HepG2 (cell line): ENCODE data around the gene PDE2A.

Experiments used
- EZH2 ChIP-seq: conservative IDR thresholded peaks from 2 replicates; pipeline ENCODE4 v1.6.1; 2012; ENCODE audit warnings: mild to moderate bottlenecking, low read depth, low read length, moderate library complexity
- MAFK ChIP-seq, 2 experiments: IDR thresholded peaks in 1 of 2; conservative IDR thresholded peaks in 1 of 2; 2 replicates each; pipeline ENCODE4 v1.6.1; 2011; ENCODE audit warnings: improper control_type of control experiment in 2 of 2, low read length in 2 of 2
- POLR2A ChIP-seq, 2 experiments: IDR thresholded peaks; 2 replicates each; pipeline ENCODE4 v1.6.1; 2011; ENCODE audit warnings: low read depth in 2 of 2, low read length in 2 of 2, mild to moderate bottlenecking in 1 of 2, moderate library complexity in 1 of 2; ENCODE audit not compliant: insufficient read depth in 1 of 2
- ZFP90 ChIP-seq: sonication (generic); formaldehyde crosslinking; IDR thresholded peaks from 2 replicates; pipeline ENCODE4 v1.8.0; 2022; ENCODE audit warnings: missing genetic modification reagents, mild to moderate bottlenecking, inconsistent platforms, borderline replicate concordance
- TF ChIP-seq, protein P1 (sequence below): sonication (generic); formaldehyde crosslinking; IDR thresholded peaks from 2 replicates; pipeline ENCODE4 v1.5.0; 2020; ENCODE audit warnings: mild to moderate bottlenecking, missing genetic modification reagents, moderate library complexity
- TF ChIP-seq, protein P2 (sequence below): sonication (generic); formaldehyde crosslinking; IDR thresholded peaks from 2 replicates; pipeline ENCODE4 v1.4.0; 2020; ENCODE audit warnings: missing genetic modification reagents

DNA sequence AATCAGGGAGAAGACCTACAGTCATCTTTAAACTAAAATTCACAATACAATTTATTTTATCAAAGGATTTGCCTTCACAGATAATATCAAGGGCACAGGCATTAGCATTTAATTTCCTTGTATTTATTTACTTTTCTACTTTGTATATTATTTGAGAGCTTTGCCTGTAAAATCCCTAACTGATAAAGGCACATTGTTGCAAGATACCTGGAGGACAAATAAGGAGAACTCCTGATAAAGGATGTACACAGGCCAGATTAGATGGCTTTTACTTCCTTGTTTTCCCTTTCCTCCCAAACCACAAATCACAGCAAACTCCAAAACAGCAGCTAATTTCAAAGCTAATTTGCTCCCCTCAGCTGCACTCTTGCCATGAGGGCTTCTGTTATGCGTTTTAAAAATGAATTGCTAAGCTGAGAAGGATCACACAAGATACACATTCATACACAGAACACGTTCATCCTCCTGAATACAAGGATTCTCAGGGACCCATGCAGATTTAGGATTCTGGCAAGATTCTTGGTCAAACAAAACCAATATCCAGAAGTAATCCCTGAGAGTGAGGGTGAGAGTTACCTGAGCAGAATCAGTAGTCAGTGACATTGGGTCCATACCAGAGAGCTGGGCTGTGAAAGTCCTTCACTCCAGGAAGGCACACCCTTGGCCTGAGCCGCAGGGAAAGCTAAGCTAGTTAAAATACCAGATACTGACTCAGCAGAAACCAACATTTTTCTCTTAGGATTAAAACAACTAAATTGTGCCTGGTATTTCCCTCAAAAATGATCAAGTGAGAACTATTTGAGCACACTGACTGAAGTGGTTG is 139.6 kb downstream of the PDE2A start:
- TF ChIP-seq POLR2A (IDR thresholded peaks at IDR 0.05; ENCODE audit: insufficient read depth in 1 of 2, low read depth in 2 of 2, low read length in 2 of 2) (no peak), ZFP90 (no peak), EZH2 (no peak), MAFK (conservative IDR thresholded peaks at IDR 0.05 in 1 of 2, IDR thresholded peaks at IDR 0.05 in 1 of 2; ENCODE audit: low read length in 2 of 2) (peak; percentile 86 to 93)
- TF ChIP-seq, protein P1, sequence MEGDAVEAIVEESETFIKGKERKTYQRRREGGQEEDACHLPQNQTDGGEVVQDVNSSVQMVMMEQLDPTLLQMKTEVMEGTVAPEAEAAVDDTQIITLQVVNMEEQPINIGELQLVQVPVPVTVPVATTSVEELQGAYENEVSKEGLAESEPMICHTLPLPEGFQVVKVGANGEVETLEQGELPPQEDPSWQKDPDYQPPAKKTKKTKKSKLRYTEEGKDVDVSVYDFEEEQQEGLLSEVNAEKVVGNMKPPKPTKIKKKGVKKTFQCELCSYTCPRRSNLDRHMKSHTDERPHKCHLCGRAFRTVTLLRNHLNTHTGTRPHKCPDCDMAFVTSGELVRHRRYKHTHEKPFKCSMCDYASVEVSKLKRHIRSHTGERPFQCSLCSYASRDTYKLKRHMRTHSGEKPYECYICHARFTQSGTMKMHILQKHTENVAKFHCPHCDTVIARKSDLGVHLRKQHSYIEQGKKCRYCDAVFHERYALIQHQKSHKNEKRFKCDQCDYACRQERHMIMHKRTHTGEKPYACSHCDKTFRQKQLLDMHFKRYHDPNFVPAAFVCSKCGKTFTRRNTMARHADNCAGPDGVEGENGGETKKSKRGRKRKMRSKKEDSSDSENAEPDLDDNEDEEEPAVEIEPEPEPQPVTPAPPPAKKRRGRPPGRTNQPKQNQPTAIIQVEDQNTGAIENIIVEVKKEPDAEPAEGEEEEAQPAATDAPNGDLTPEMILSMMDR (CRISPR knock-in tag) = no peak
- TF ChIP-seq, protein P2, sequence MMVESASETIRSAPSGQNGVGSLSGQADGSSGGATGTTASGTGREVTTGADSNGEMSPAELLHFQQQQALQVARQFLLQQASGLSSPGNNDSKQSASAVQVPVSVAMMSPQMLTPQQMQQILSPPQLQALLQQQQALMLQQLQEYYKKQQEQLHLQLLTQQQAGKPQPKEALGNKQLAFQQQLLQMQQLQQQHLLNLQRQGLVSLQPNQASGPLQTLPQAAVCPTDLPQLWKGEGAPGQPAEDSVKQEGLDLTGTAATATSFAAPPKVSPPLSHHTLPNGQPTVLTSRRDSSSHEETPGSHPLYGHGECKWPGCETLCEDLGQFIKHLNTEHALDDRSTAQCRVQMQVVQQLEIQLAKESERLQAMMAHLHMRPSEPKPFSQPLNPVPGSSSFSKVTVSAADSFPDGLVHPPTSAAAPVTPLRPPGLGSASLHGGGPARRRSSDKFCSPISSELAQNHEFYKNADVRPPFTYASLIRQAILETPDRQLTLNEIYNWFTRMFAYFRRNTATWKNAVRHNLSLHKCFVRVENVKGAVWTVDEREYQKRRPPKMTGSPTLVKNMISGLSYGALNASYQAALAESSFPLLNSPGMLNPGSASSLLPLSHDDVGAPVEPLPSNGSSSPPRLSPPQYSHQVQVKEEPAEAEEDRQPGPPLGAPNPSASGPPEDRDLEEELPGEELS (CRISPR knock-in tag) = no peak
